ENCODE data around the gene CLDN11. TPM values are rescaled to one million over a fixed set of nuclear protein-coding genes. Genes with fewer than 3 reads are reported as not detected.

The CLDN11 gene
- total and polyA plus RNA-seq, 2 of the 8 experiments (the other 6 are each of a cell fraction or from before 2014, with no cell fraction given), result 4.8 to 12.5 TPM

DNA sequence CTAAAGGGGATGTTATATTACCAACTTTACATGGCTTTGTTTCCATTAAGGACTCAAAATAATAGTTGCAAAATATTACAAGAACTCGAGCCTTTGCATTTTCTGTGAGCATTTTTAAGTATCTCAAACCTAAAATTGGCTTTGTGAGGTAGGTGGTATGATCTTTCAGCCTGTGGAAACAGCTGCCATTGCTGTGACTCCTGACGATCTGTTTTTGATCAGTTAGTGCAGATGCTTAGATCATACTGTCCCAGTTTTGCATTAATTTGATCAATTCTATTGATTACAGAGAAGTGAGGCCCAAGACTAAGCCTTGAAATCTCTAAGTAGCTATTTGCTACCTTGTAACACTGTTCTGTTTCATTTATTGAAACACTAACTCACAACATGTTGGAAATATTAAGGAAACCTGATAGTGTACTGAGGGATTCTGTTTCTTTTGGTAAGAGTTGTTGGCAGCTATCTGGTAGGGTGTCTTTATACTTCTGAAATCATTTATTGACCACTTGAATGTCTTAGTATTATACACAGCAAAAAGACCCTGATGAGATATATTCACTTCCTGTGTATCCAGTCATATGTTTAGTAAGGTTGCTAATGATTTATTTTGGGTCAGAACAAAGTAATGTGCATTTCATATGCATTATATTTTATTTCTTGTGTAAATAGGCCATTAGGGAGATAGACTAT lies 46.3 kb upstream of the CLDN11 start:
- Histone ChIP-seq H3K27ac (ENCODE audit: low read depth, low read length) (no peak overlapping the region), H4K20me1 (replicated peaks in 1 of 2; ENCODE audit: control insufficient read depth in 1 of 2, insufficient read depth in 2 of 2, low read length in 2 of 2) (peaks cover 3 to 5% of the 10 kb centered on the region in 2 experiments)
- no peak for TF ChIP-seq SP1 (IDR thresholded peaks at IDR 0.05; ENCODE audit: low read depth, low read length)

More for the DNA sequence above, 46.3 kb upstream of the CLDN11 start:
- Histone ChIP-seq H3K79me1 (ENCODE audit: low read depth, low read length) (no peaks in the 10 kb centered on the region; the same call in 1 of the 2 replicates), H3K9me3 (ENCODE audit: insufficient read depth in 2 of 2, low read depth in 1 of 2, low read length in 1 of 2) (no peaks in the 10 kb centered on the region), H3K36me3 (ENCODE audit: control insufficient read depth in 2 of 4, insufficient read depth in 4 of 4, low read length in 3 of 4) (peaks cover 0 to 21% (median 2%) of the 10 kb centered on the region in 4 experiments; a peak in 2 of 8 replicates), H3K79me2 (ENCODE audit: control insufficient read depth in 1 of 2, insufficient read depth in 2 of 2, low read length in 2 of 2) (peaks cover 17 to 98% of the 10 kb centered on the region in 2 experiments), H4K91ac (replicated peaks; ENCODE audit: insufficient read length, low read length) (no peak overlapping the region), H2BK15ac (ENCODE audit: low read length) (no peak overlapping the region), H3K27me3 (replicated peaks in 1 of 4; ENCODE audit: control insufficient read depth in 3 of 4, extremely low read depth in 1 of 4, insufficient read depth in 3 of 4, low read length in 3 of 4) (no peaks in the 10 kb centered on the region), H3K4me2 (ENCODE audit: insufficient read depth in 1 of 2, low read depth in 2 of 2, low read length in 2 of 2) (no peak overlapping the region), H4K5ac (ENCODE audit: insufficient read length, low read depth, low read length) (no peak overlapping the region), H2AFZ (ENCODE audit: low read length) (no peak overlapping the region), H3K23ac (ENCODE audit: insufficient read length) (no peak overlapping the region), H3K4me3 (ENCODE audit: extremely low read depth in 1 of 4, insufficient read depth in 2 of 4, low read depth in 3 of 4, low read length in 4 of 4) (no peak overlapping the region), H2BK12ac (ENCODE audit: low read depth, low read length) (no peak overlapping the region), H3K14ac (ENCODE audit: insufficient read length) (no peak overlapping the region), H3K18ac (ENCODE audit: extremely low read depth, low read length) (no peak overlapping the region), H2BK5ac (ENCODE audit: low read depth, low read length) (no peak overlapping the region), H2AK5ac (ENCODE audit: low read depth, low read length) (no peak overlapping the region), H3K4ac (replicated peaks; ENCODE audit: insufficient read length, low read depth, low read length) (no peak overlapping the region), H3K23me2 (ENCODE audit: low read depth, low read length) (no peaks in the 10 kb centered on the region), H3K4me1 (replicated peaks in 1 of 4; ENCODE audit: control insufficient read depth in 3 of 4, insufficient read depth in 4 of 4, low read length in 3 of 4) (no peaks in the 10 kb centered on the region), H3K56ac (replicated peaks; ENCODE audit: insufficient read length, low read depth, low read length) (no peak overlapping the region), H3K9ac (replicated peaks in 1 of 4; ENCODE audit: extremely low read depth in 1 of 4, low read depth in 3 of 4, low read length in 3 of 4) (no peak overlapping the region), H2BK120ac (replicated peaks; ENCODE audit: low read depth, low read length) (no peak overlapping the region), H4K8ac (ENCODE audit: extremely low read depth, insufficient read depth, low read length) (no peak overlapping the region), H2BK20ac (ENCODE audit: low read length) (no peak overlapping the region)
- 77% methylated on average over 2 of the region's 2 CpGs; no CpG with 5 or more reads in 1 of the 2 experiments for WGBS, 2 experiments (ENCODE audit: extremely low coverage in 1 of 2, insufficient coverage in 1 of 2, insufficient read length in 1 of 2, insufficient replicate concordance in 2 of 2, low coverage in 1 of 2, low lambda C conversion rate in 2 of 2, missing lambda C conversion rate in 1 of 2)
- FAIRE-seq (no peak), DNase-seq (ENCODE audit: low read depth in 1 of 2, low spot score in 2 of 2) (no peak)
- ChIA-PET POLR2A (ENCODE audit: partially characterized antibody) (interaction anchor here (1.6 to 5.2 kb wide), 2 partner anchors 10 to 12 kb away, joined by 6 to 21 read pairs; no protein-coding TSS in a partner anchor), CTCF (ENCODE audit: partially characterized antibody) (no interaction called here)

Data from H1 (cell line).